Middle frontal gyrus (tissue), 1 donor: ENCODE measurements around the gene ZNF248.
"Not testable (repeated sequence)": the region's sequence is repeated elsewhere in the genome, so short reads cannot be mapped to it uniquely, and the experiment has no call there.

Experiments
- DNase-seq: peaks from one replicate; pipeline ENCODE4 v3.0.0-alpha.2; 2015; ENCODE audit warnings: low spot score; ENCODE audit errors: extremely low spot score

Gene ZNF248

DNA sequence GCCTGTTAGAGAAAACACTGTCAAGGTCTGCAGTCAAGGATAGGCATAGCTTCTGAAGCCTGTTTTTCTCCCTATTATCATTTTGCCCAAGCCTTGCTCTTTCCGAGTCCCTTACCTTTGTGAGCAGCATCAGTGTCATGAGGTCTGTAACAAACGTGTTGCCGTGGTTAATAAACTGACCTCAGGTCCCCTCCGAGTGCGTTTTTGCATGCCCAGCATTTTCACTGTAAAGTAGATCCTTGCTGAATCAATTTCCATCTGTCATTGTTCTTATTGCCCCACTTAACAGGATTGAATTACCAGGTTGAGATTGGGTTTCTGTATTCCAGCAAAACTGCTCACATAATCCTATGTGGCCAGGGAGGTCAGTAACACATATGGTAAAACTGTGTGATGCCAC, 110.3 kb downstream of the ZNF248 start:
- DNase-seq = no peak

GRCh38 chr10:37741831-37742230, 115.6 kb downstream of the ZNF248 start:
- DNase-seq = no peak

GRCh38 chr10:37739181-37739580, 118.2 kb downstream of the ZNF248 start:
- DNase-seq = no peak

DNA sequence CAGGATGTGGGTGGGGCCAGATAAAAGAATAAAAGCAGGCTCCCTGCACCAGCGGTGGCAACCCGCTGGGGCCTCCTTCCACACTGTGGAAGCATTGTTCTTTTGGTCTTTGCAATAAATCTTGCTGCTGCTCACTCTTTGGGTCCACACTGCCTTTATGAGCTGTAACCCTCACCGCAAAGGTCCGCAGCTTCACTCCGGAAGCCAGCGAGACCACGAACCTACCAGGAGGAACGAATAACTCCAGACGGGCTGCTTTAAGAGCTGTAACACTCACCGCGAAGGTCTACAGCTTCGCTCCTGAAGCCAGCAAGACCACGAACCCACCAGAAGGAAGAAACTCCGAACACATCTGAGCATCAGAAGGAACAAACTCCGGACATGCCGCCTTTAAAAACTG, 119.2 kb downstream of the ZNF248 start:
- DNase-seq = not testable (repeated sequence)

DNA sequence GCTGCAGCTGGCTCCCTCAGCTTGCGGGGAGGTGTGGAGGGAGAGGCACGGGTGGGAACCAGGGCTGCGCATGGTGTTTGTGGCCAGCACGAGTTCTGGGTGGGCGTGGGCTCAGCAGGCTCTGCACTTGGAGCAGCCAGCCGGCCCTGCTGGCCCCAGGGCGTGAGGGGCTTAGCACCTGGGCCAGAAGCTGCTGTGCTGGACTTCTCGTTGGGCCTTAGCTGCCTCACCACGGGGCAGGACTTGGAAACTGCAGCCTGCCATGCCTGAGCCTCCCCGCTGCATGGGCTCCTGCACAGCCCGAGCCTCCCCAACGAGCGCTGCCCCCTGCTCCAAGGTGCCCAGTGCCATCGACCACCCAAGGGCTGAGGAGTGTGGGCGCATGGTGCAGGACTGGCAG, 120.1 kb downstream of the ZNF248 start:
- no peak for DNase-seq

DNA sequence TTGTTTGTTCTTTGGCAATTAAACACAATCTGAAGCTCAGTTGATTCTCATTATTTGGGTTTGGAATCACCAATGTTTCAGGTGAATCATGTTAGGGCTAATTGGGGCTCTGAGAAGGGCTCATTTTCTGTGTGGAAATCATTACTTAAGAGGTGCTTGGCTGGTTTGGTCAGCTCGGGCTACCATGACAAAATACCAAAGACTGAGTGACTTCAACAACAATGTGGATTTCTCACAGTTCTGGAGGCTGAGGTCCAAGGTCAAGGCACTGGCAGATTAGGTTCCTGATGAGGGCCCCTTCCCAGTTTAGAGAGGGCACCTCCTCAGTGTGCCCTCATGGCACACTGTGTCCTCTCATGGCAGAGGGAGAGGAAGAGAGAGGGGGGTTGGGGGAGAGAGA, 121.3 kb downstream of the ZNF248 start:
- DNase-seq = no peak

GRCh38 chr10:37734971-37735370, 122.4 kb downstream of the ZNF248 start:
- DNase-seq = no peak
